C4-2B (cell line): ENCODE data around the gene MYD88.

Experiments used
- ZFX ChIP-seq: fragments of 450-650 bp; IDR thresholded peaks from 2 replicates; pipeline ENCODE4 v1.6.1; 2017
- TF ChIP-seq, protein P1 (sequence below): fragments of 450-650 bp; conservative IDR thresholded peaks from 2 replicates; pipeline ENCODE4 v1.5.1; 2017; ENCODE audit warnings: mild to moderate bottlenecking

GRCh38 chr3:38142959-38143358 is 4.5 kb downstream of the MYD88 start:
- TF ChIP-seq, protein P1, sequence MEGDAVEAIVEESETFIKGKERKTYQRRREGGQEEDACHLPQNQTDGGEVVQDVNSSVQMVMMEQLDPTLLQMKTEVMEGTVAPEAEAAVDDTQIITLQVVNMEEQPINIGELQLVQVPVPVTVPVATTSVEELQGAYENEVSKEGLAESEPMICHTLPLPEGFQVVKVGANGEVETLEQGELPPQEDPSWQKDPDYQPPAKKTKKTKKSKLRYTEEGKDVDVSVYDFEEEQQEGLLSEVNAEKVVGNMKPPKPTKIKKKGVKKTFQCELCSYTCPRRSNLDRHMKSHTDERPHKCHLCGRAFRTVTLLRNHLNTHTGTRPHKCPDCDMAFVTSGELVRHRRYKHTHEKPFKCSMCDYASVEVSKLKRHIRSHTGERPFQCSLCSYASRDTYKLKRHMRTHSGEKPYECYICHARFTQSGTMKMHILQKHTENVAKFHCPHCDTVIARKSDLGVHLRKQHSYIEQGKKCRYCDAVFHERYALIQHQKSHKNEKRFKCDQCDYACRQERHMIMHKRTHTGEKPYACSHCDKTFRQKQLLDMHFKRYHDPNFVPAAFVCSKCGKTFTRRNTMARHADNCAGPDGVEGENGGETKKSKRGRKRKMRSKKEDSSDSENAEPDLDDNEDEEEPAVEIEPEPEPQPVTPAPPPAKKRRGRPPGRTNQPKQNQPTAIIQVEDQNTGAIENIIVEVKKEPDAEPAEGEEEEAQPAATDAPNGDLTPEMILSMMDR = no peak
- no peak for TF ChIP-seq ZFX
